PC-9 (cell line): Measurements from ENCODE around the gene PTPRG. TPM values are rescaled to one million over a fixed set of nuclear protein-coding genes. Genes with fewer than 3 reads are reported as not detected.

Source experiments
- BruUV-seq: library from RNA; stranded (reverse); fragments of 400-500 nt; replicated peaks from 2 replicates; lab custom pipeline; 2021; lab: Mats Ljungman, UMichigan
- CTCF ChIA-PET: fragments of 300-600 bp; sonication (Branson Sonifier 250); formaldehyde crosslinking; loops from one replicate; lab custom pipeline; 2022; ENCODE audit warnings: antibody characterized with exemption; lab: Charles Lee
- POLR2A ChIA-PET: fragments of 300-600 bp; sonication (Branson Sonifier 250); formaldehyde crosslinking; loops from one replicate; lab custom pipeline; 2022; ENCODE audit warnings: antibody characterized with exemption; ENCODE audit not compliant: unreplicated experiment; lab: Charles Lee
- DNase-seq, 2 experiments: peaks; one replicate each; pipeline versions ENCODE4 v3.0.0 to v3.0.0-alpha.2; 2015 to 2022; ENCODE audit warnings: mixed read lengths in 1 of 2
- H2AFZ ChIP-seq: fragments of 200-600 bp; sonication (generic); 2 replicates; pipeline ENCODE4 v1.8.1; 2017; ENCODE audit warnings: antibody characterized with exemption
- H3F3A ChIP-seq: fragments of 200-600 bp; sonication (generic); 2 replicates; pipeline ENCODE4 v1.8.1; 2017; ENCODE audit warnings: antibody characterized with exemption, mild to moderate bottlenecking, low read depth; ENCODE audit not compliant: insufficient read depth
- H3K27ac ChIP-seq: fragments of 200-600 bp; sonication (generic); 2 replicates; pipeline ENCODE4 v1.6.1; 2016; ENCODE audit warnings: mixed run types
- H3K27me3 ChIP-seq: fragments of 200-600 bp; sonication (generic); 2 replicates; pipeline ENCODE4 v1.6.1; 2016; ENCODE audit warnings: low read depth, mixed run types; ENCODE audit not compliant: insufficient read depth
- H3K36me3 ChIP-seq: fragments of 200-600 bp; sonication (generic); 2 replicates; pipeline ENCODE4 v1.6.1; 2016; ENCODE audit warnings: low read depth, mixed run types
- H3K4me1 ChIP-seq: fragments of 200-600 bp; sonication (generic); replicated peaks from 2 replicates; pipeline ENCODE4 v1.6.1; 2016; ENCODE audit warnings: mixed run types; ENCODE audit not compliant: insufficient read depth
- H3K4me2 ChIP-seq: fragments of 200-600 bp; sonication (generic); 2 replicates; pipeline ENCODE4 v1.6.1; 2017; ENCODE audit warnings: mixed run types
- H3K4me3 ChIP-seq: fragments of 200-600 bp; sonication (generic); 2 replicates; pipeline ENCODE4 v1.6.1; 2016; ENCODE audit warnings: mixed run types
- H3K79me2 ChIP-seq: fragments of 200-600 bp; sonication (generic); 2 replicates; pipeline ENCODE4 v1.6.1; 2017; ENCODE audit warnings: low read depth, mixed run types
- H3K9me2 ChIP-seq: fragments of 200-600 bp; sonication (generic); 2 replicates; pipeline ENCODE4 v1.8.1; 2017; ENCODE audit warnings: mild to moderate bottlenecking; ENCODE audit not compliant: insufficient read depth
- H3K9me3 ChIP-seq: fragments of 200-600 bp; sonication (generic); 2 replicates; pipeline ENCODE4 v1.8.1; 2016; ENCODE audit warnings: low read depth; ENCODE audit not compliant: insufficient read depth
- H4K20me1 ChIP-seq: fragments of 200-600 bp; sonication (generic); 2 replicates; pipeline ENCODE4 v1.8.1; 2017; ENCODE audit not compliant: insufficient read depth
- EZH2 ChIP-seq: fragments of 200-600 bp; sonication (generic); IDR thresholded peaks from 2 replicates; pipeline ENCODE4 v1.8.0; 2017; ENCODE audit warnings: antibody characterized with exemption, low read depth
- intact Hi-C: fragments of 100-400 bp; cut with micrococcal nuclease; formaldehyde crosslinking; loops from one replicate; pipeline ENCODE4 v1.10.0; 2022; ENCODE audit not compliant: unreplicated experiment
- total RNA-seq: library from RNA; stranded (reverse); gene quantifications from 2 replicates; pipeline ENCODE4 v1.2.3, GENCODE V29; 2021
- TF ChIP-seq, protein P1 (sequence below): fragments of 200-600 bp; sonication (generic); conservative IDR thresholded peaks from 2 replicates; pipeline ENCODE4 v1.6.1; 2017; ENCODE audit warnings: mixed run types, antibody characterized with exemption, mild to moderate bottlenecking, moderate library complexity

PTPRG gene
- total RNA-seq, 1 experiment from 2014 or later = 32.9 TPM

DNA sequence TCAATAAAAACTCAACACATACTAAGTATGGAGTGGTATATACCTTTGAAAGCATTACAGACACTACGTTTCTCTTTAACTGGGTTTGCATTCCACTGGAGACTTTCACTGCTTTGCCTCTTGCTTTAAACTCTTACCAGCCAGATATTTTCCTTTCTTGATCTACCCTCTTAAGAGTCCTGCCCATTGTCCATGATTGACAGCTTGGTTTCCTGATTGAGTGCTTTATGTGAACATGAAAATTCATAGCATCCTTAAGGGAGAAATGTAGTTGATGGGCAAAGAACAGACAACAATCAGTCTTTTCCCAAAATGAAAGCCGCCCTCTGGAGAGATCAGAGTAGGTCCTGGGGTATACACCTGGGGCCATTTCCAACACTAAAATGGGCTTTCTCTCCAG, 78.6 kb downstream of the PTPRG start:
- Histone ChIP-seq H3K9me2 (no peaks in the 10 kb centered on the region), H3K27ac (no peak overlapping the region), H3K4me3 (no peak overlapping the region), H3K9me3 (peaks cover 5% of the 10 kb centered on the region; the same call in 1 of the 2 replicates), H3K36me3 (no peaks in the 10 kb centered on the region), H3K4me2 (no peak overlapping the region), H3K4me1 (peaks cover 20% of the 10 kb centered on the region), H2AFZ (no peak overlapping the region), H3K79me2 (no peaks in the 10 kb centered on the region; the same call in 1 of the 2 replicates), H3K27me3 (no peaks in the 10 kb centered on the region), H3F3A (peaks cover 8% of the 10 kb centered on the region; the same call in 1 of the 2 replicates), H4K20me1 (peaks cover 2% of the 10 kb centered on the region; the same call in 1 of the 2 replicates)
- DNase-seq = no peak
- TF ChIP-seq, protein P1, sequence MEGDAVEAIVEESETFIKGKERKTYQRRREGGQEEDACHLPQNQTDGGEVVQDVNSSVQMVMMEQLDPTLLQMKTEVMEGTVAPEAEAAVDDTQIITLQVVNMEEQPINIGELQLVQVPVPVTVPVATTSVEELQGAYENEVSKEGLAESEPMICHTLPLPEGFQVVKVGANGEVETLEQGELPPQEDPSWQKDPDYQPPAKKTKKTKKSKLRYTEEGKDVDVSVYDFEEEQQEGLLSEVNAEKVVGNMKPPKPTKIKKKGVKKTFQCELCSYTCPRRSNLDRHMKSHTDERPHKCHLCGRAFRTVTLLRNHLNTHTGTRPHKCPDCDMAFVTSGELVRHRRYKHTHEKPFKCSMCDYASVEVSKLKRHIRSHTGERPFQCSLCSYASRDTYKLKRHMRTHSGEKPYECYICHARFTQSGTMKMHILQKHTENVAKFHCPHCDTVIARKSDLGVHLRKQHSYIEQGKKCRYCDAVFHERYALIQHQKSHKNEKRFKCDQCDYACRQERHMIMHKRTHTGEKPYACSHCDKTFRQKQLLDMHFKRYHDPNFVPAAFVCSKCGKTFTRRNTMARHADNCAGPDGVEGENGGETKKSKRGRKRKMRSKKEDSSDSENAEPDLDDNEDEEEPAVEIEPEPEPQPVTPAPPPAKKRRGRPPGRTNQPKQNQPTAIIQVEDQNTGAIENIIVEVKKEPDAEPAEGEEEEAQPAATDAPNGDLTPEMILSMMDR = no peak
- TF ChIP-seq EZH2 = no peak
- BruUV-seq = no TSS peak
- CTCF ChIA-PET = no interaction called here
- POLR2A ChIA-PET = no interaction called here
- intact Hi-C loops = no loop called here

DNA sequence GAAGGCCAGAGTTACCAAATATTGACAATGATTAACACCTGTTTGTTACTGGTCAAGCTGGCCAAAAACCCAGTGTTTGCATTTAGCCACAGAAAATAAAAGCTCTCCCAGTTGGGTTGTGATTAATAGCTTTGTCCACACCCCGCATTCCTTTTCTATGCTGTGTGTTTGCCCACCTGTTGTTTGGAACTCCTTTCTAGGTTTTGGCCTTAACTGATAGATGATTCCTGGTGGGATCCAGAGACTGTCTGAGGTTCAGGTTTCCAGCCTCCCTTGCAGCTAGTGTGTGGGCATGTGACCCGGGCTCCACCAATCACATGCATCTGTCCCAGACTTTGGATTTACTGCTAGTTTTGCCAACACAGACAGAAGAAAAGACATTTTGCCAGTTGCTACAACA, 83.8 kb downstream of the PTPRG start:
- no peaks in the 10 kb centered on the region for H3K79me2 ChIP-seq
- H3F3A ChIP-seq = peaks cover 15% of the 10 kb centered on the region; the same call in 1 of the 2 replicates
- H4K20me1 ChIP-seq = no peaks in the 10 kb centered on the region
- H3K27me3 ChIP-seq = no peaks in the 10 kb centered on the region
- TF ChIP-seq, protein P1 = no peak
- no peak for TF ChIP-seq EZH2
- H3K4me2 ChIP-seq = no peak overlapping the region
- no peak overlapping the region for H3K27ac ChIP-seq
- POLR2A ChIA-PET = interaction anchor here (0.5 kb wide), 1 partner anchor 81 kb away, joined by 3 read pairs; no protein-coding TSS in a partner anchor
- DNase-seq = peak; percentile 25 to 89
- peaks cover 15% of the 10 kb centered on the region; the same call in 1 of the 2 replicates for H3K9me3 ChIP-seq
- no peaks in the 10 kb centered on the region for H3K9me2 ChIP-seq
- H2AFZ ChIP-seq = no peak overlapping the region
- BruUV-seq = no TSS peak
- intact Hi-C loops = no loop called here
- peaks cover 15% of the 10 kb centered on the region for H3K4me1 ChIP-seq
- H3K36me3 ChIP-seq = no peaks in the 10 kb centered on the region
- H3K4me3 ChIP-seq = no peak overlapping the region
- CTCF ChIA-PET = no interaction called here

DNA sequence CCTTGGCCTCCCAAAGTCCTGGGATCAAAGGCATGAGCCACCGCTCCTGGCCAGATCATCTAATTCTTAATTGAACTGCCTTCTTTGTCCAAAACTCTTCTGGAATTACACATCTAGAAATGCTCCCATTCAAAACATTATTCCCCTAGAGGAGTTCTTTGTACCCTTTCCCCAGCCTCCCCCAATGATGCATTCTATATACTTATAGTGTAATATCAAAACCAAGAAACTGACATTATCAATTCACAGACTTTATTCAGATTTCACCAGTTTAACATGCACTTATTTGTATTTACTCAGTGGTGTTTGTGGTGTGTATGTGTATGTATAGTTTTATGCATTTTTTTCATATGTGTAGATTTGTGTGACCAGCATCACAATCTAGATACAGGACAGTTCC, 85.0 kb downstream of the PTPRG start:
- Histone ChIP-seq H3K9me2 (no peaks in the 10 kb centered on the region), H3K4me3 (no peak overlapping the region), H3K79me2 (no peaks in the 10 kb centered on the region), H3K27me3 (no peaks in the 10 kb centered on the region), H3K4me2 (no peak overlapping the region), H3K27ac (no peak overlapping the region), H3K4me1 (peaks cover 15% of the 10 kb centered on the region), H3K9me3 (peaks cover 15% of the 10 kb centered on the region; the same call in 1 of the 2 replicates), H3K36me3 (no peaks in the 10 kb centered on the region), H2AFZ (no peak overlapping the region), H3F3A (peaks cover 15% of the 10 kb centered on the region; the same call in 1 of the 2 replicates), H4K20me1 (no peaks in the 10 kb centered on the region)
- intact Hi-C loops = no loop called here
- no TSS peak for BruUV-seq
- DNase-seq = no peak
- ChIA-PET CTCF (no interaction called here), POLR2A (no interaction called here)
- no peak for TF ChIP-seq EZH2
- TF ChIP-seq, protein P1 = no peak
